ENCODE results near the gene ARHGEF25. TPM values are rescaled to one million over a fixed set of nuclear protein-coding genes. Genes with fewer than 3 reads are reported as not detected.

The ARHGEF25 gene
- total RNA-seq, 1 experiment from 2014 or later: 2.2 TPM

GRCh38 chr12:57606821-57607220 is 4.4 kb upstream of the ARHGEF25 start:
- CTCF ChIA-PET: interaction anchor here (0.6 kb wide), 1 partner anchor 263 kb away, joined by 5 read pairs; no protein-coding TSS in a partner anchor
- no peak for TF ChIP-seq CTCF (IDR thresholded peaks at IDR 0.05; ENCODE audit: unreplicated experiment)

DNA sequence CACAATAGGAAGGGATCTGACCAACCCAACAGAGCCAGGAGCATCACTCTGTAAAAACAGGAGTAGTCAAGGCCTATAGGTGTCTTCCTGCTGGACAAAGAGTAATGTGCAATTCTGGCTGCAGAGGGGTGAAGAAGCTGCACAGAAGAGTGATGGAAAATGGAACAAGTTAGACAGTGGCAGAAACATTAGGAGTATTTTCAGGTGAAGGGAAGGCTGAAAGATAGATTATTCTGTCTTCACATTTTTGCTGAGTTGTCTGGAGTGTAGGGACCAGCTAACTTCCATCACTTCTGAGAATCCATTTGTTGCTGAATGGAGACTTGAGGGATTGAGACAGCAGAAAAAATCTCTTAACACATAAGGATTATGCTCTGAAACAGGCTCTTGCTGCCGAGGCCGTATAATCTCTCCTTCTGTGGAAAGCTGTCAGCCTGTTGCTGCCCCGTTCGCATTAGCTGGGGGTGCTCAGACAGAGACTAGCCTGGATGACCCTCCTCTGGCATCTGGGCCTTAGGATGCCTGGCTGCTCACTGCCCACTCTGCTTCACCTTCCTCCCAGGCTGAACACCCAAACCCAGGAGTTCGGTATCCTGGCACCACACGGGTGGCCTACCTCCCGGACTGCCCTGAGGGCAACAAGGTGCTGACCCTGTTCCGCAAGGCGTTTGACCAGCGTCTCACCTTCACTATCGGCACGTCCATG is 3.1 kb upstream of the ARHGEF25 start:
- BruUV-seq (replicated peaks): no TSS peak
- CTCF ChIA-PET: no interaction called here
- Mint-ChIP-seq H3K4me3 (ENCODE audit: low read depth, unreplicated experiment) (no peak overlapping the region), H3K36me3 (ENCODE audit: insufficient read depth, unreplicated experiment) (peaks cover 23% of the 10 kb centered on the region), H3K9me3 (ENCODE audit: low read depth, unreplicated experiment) (no peaks in the 10 kb centered on the region), H3K27ac (ENCODE audit: unreplicated experiment) (no peak overlapping the region), H3K27me3 (ENCODE audit: unreplicated experiment) (peaks cover 29% of the 10 kb centered on the region), H3K4me1 (ENCODE audit: low read depth, unreplicated experiment) (peaks cover 8% of the 10 kb centered on the region)
- no peak for DNase-seq
- intact Hi-C loops (cut with micrococcal nuclease; ENCODE audit: unreplicated experiment): no loop called here
- no peak for TF ChIP-seq CTCF (IDR thresholded peaks at IDR 0.05; ENCODE audit: unreplicated experiment)

More at GRCh38 chr12:57606821-57607220, 4.4 kb upstream of the ARHGEF25 start:
- Mint-ChIP-seq H3K36me3 (ENCODE audit: insufficient read depth, unreplicated experiment) (peaks cover 23% of the 10 kb centered on the region), H3K4me1 (ENCODE audit: low read depth, unreplicated experiment) (peaks cover 8% of the 10 kb centered on the region), H3K9me3 (ENCODE audit: low read depth, unreplicated experiment) (no peaks in the 10 kb centered on the region), H3K4me3 (ENCODE audit: low read depth, unreplicated experiment) (no peak overlapping the region), H3K27ac (ENCODE audit: unreplicated experiment) (no peak overlapping the region), H3K27me3 (ENCODE audit: unreplicated experiment) (peaks cover 16% of the 10 kb centered on the region)
- no TSS peak for BruUV-seq (replicated peaks)
- no peak for DNase-seq
- intact Hi-C loops (cut with micrococcal nuclease; ENCODE audit: unreplicated experiment): no loop called here

DNA sequence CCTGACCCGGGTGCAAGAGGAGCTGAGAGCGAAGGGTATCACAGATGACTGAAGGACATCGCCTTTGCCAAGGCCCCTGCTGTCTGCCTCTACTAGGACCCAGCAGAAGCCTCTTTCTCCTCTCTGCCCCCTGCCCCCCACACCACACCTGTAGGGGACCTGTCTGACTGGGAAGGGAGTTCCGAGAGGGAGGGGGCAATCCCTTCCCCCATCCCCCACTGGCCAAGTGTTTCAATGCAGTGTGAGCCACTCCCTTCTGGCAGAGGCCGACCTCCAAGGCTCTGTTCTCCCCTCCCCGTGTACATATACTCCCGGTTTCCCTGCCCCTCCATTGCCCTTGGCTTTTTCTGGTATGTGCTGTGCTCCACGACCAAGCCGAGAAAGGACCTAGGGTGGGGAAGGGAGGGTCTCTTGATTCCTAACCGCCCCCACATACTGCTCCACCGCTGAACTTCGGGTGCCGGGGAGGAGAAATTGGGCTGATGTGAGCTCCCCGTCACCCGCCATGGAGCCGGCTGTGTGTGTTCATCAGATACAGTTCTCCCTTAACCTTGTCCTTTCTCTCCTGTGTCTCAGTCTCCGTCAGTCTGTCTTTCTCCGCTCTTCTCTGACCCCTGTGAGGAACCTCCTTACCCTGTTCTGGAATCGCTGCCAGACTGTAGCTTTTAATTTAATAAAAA is 2.0 kb upstream of the ARHGEF25 start:
- peaks cover 8% of the 10 kb centered on the region for H3K4me1 Mint-ChIP-seq (ENCODE audit: low read depth, unreplicated experiment)
- no TSS peak for BruUV-seq (replicated peaks)
- DNase-seq: no peak
- peaks cover 16% of the 10 kb centered on the region for H3K36me3 Mint-ChIP-seq (ENCODE audit: insufficient read depth, unreplicated experiment)
- no peak overlapping the region for H3K4me3 Mint-ChIP-seq (ENCODE audit: low read depth, unreplicated experiment)
- TF ChIP-seq CTCF (IDR thresholded peaks at IDR 0.05; ENCODE audit: unreplicated experiment): no peak
- no peak overlapping the region for H3K27ac Mint-ChIP-seq (ENCODE audit: unreplicated experiment)
- H3K27me3 Mint-ChIP-seq (ENCODE audit: unreplicated experiment): peaks cover 40% of the 10 kb centered on the region
- intact Hi-C loops (cut with micrococcal nuclease; ENCODE audit: unreplicated experiment): no loop called here
- no peaks in the 10 kb centered on the region for H3K9me3 Mint-ChIP-seq (ENCODE audit: low read depth, unreplicated experiment)
- CTCF ChIA-PET: no interaction called here

GRCh38 chr12:57609781-57610553 is 1.3 kb upstream of the ARHGEF25 start:
- Mint-ChIP-seq H3K27ac (ENCODE audit: unreplicated experiment) (no peak overlapping the region), H3K9me3 (ENCODE audit: low read depth, unreplicated experiment) (no peaks in the 10 kb centered on the region), H3K4me1 (ENCODE audit: low read depth, unreplicated experiment) (peaks cover 8% of the 10 kb centered on the region), H3K36me3 (ENCODE audit: insufficient read depth, unreplicated experiment) (peaks cover 8% of the 10 kb centered on the region), H3K27me3 (ENCODE audit: unreplicated experiment) (peaks cover 47% of the 10 kb centered on the region), H3K4me3 (ENCODE audit: low read depth, unreplicated experiment) (peak overlapping the region; percentile 59)
- intact Hi-C loops (cut with micrococcal nuclease; ENCODE audit: unreplicated experiment): no loop called here
- CTCF ChIA-PET: no interaction called here
- BruUV-seq (replicated peaks): no TSS peak
- DNase-seq: no peak
- no peak for TF ChIP-seq CTCF (IDR thresholded peaks at IDR 0.05; ENCODE audit: unreplicated experiment)
